Upper lobe of left lung (tissue), 6 donors: ENCODE measurements around the gene C1orf185. TPM values are rescaled to one million over a fixed set of nuclear protein-coding genes. Genes with fewer than 3 reads are reported as not detected.
A peak's percentile ranks its signal among the peaks of the same experiment; 100 is the strongest.

Experiments
- ATAC-seq, 2 donors: fragments of 200-7000 bp; cut with Tn5 transposase; one replicate each; pipeline ENCODE4 v1.9.1; 2022; ENCODE audit warnings: mild to moderate bottlenecking in 2 of 2, moderate library complexity in 2 of 2; ENCODE audit not compliant: low FRiP score in 2 of 2
- DNase-seq, 2 donors: peaks; one replicate each; pipeline ENCODE4 v3.0.0-alpha.2; 2019 to 2020
- H3K27ac ChIP-seq, 4 donors: fragments of 200-600 bp; sonication (generic); one replicate each; pipeline ENCODE4 v1.5.1; 2016 to 2019
- H3K27me3 ChIP-seq, 4 donors: fragments of 200-600 bp; sonication (generic); one replicate each; pipeline ENCODE4 v1.5.1; 2017 to 2019
- H3K36me3 ChIP-seq, 4 donors: fragments of 200-600 bp; sonication (generic); one replicate each; pipeline ENCODE4 v1.5.1; 2016 to 2019
- H3K4me1 ChIP-seq, 4 donors: fragments of 200-600 bp; sonication (generic); one replicate each; pipeline ENCODE4 v1.5.1; 2018 to 2019
- H3K4me3 ChIP-seq, 4 donors: fragments of 200-600 bp; sonication (generic); one replicate each; pipeline ENCODE4 v1.5.1; 2017 to 2019; ENCODE audit warnings: mild to moderate bottlenecking in 2 of 4, moderate library complexity in 1 of 4
- H3K9me3 ChIP-seq, 4 donors: fragments of 200-600 bp; sonication (generic); one replicate each; pipeline ENCODE4 v1.5.1; 2018 to 2019
- EP300 ChIP-seq, 4 donors: sonication (generic); formaldehyde crosslinking; IDR thresholded peaks; one replicate each; pipeline ENCODE4 v1.5.1; 2017; ENCODE audit warnings: antibody characterized with exemption in 4 of 4, control low read depth in 2 of 4
- POLR2A ChIP-seq, 4 donors: fragments of 450-650 bp; IDR thresholded peaks; one replicate each; pipeline ENCODE4 v1.5.1; 2016 to 2017; ENCODE audit warnings: antibody characterized with exemption in 4 of 4, mild to moderate bottlenecking in 2 of 4
- POLR2AphosphoS5 ChIP-seq, 2 donors: sonication (generic); formaldehyde crosslinking; IDR thresholded peaks; one replicate each; pipeline ENCODE4 v1.5.1; 2017; ENCODE audit warnings: antibody characterized with exemption in 2 of 2
- WGBS, 2 donors: methylation state at CpG; one replicate each; pipeline ENCODE4 v1.1.5; 2017 to 2018; 5-methylcytosine and 5-hydroxymethylcytosine counted together
- small RNA-seq, 4 donors: library from RNA; depleted of rRNA; stranded (forward); fragments of <200 nt; gene quantifications; one replicate each; pipeline ENCODE3, GENCODE V24; 2016
- total RNA-seq, 6 donors: library from RNA; depleted of rRNA in 4 of 6; stranded (reverse); fragments of >200 nt in 4 of 6; gene quantifications; one replicate each; pipeline versions ENCODE4 v1.1.0 to v1.2.1, GENCODE V29; 2016 to 2021
- TF ChIP-seq, protein P1 (sequence below), 6 experiments: fragments of 450-650 bp in 4 of 6; fragments of 200-600 bp in 2 of 6; sonication (generic) in 2 of 6; IDR thresholded peaks; one replicate each; pipeline ENCODE4 v1.5.1; 2016 to 2019; ENCODE audit warnings: antibody characterized with exemption in 6 of 6
- donor health status: DM: no; HTN: no; CAD: no; lungs with moderate emphysema.
- donor health status: DM: no; HTN: yes; CAD: no; lungs with severe emphysema.

C1orf185 gene
- total RNA-seq, 6 donors from 2014 or later: not detected

DNA sequence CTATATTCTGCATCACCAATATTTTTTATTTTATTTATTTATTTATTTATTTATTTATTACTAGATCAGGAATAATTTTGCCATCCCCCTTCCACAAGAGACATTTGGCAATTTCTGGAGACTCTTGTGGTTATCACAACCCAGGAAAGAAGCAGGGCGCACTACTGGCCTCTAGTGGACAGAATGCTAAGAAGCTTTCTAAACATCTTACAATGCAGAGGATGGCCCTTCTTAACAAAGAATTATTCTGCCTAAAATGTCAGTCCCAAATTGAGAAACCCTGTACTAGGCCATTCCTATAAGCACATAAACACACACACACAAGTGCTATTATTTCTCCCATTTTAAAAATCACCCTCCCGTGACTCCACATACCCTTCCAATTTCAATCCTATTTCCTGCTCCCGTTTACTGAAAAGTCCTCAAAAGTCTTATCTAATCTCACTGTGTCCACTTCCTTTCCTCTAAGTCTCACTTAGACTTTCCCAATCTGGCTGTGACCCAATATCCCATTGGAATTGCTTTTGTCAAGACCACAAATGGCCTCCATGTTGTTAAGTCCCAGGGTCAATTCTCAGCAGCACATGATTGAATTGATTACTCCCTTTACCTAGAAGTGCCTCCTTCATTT, 90.3 kb downstream of the C1orf185 start:
- 24 to 25% methylated on average over 3 of the region's 3 CpGs for WGBS, 2 donors

DNA sequence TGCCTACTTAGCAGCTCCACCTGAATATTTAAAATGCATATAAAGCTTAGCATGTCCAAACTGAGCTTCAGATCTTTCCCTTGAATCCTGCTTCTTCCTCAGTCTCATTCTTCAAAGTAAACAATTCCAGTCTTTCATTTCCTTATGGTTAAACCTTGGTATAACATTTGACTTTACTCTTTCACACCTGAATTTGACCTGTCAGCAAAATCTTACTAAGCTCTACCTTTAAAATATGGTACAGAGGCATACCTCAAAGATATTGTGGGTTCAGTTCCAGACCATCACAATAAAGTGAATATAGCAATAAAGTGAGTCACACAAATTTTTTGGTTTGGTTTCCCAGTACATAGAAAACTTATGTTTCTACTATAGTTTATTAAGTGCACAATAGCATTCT, 91.5 kb downstream of the C1orf185 start:
- no peak for ATAC-seq
- TF ChIP-seq, protein P1, sequence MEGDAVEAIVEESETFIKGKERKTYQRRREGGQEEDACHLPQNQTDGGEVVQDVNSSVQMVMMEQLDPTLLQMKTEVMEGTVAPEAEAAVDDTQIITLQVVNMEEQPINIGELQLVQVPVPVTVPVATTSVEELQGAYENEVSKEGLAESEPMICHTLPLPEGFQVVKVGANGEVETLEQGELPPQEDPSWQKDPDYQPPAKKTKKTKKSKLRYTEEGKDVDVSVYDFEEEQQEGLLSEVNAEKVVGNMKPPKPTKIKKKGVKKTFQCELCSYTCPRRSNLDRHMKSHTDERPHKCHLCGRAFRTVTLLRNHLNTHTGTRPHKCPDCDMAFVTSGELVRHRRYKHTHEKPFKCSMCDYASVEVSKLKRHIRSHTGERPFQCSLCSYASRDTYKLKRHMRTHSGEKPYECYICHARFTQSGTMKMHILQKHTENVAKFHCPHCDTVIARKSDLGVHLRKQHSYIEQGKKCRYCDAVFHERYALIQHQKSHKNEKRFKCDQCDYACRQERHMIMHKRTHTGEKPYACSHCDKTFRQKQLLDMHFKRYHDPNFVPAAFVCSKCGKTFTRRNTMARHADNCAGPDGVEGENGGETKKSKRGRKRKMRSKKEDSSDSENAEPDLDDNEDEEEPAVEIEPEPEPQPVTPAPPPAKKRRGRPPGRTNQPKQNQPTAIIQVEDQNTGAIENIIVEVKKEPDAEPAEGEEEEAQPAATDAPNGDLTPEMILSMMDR (IDR thresholded peaks at IDR 0.05): no peak
- TF ChIP-seq POLR2A (IDR thresholded peaks at IDR 0.05) (no peak), POLR2AphosphoS5 (IDR thresholded peaks at IDR 0.05) (no peak), EP300 (IDR thresholded peaks at IDR 0.05) (no peak)
- no peak for DNase-seq

More for the DNA sequence above, 90.3 kb downstream of the C1orf185 start:
- no peaks in the 10 kb centered on the region for H3K27me3 ChIP-seq
- H3K27ac ChIP-seq: no peak overlapping the region
- no peaks in the 10 kb centered on the region for H3K36me3 ChIP-seq
- no peak overlapping the region for H3K4me3 ChIP-seq
- DNase-seq (peak in 1 of 2 donors; percentile 63), ATAC-seq (peak; percentile 78 to 86)
- H3K9me3 ChIP-seq: no peaks in the 10 kb centered on the region
- TF ChIP-seq, protein P1 (IDR thresholded peaks at IDR 0.05): peak; percentile 52 to 71 (median 58)
- TF ChIP-seq POLR2A (IDR thresholded peaks at IDR 0.05) (no peak), POLR2AphosphoS5 (IDR thresholded peaks at IDR 0.05) (no peak), EP300 (IDR thresholded peaks at IDR 0.05) (no peak)
- H3K4me1 ChIP-seq: peaks cover 0 to 5% (median 0%) of the 10 kb centered on the region in 4 donors

More for the DNA sequence above, 91.5 kb downstream of the C1orf185 start:
- no peaks in the 10 kb centered on the region for H3K9me3 ChIP-seq
- no peak overlapping the region for H3K4me3 ChIP-seq
- no peaks in the 10 kb centered on the region for H3K36me3 ChIP-seq
- no peaks in the 10 kb centered on the region for H3K27me3 ChIP-seq
- H3K27ac ChIP-seq: no peak overlapping the region
- peaks cover 0 to 5% (median 0%) of the 10 kb centered on the region in 4 donors for H3K4me1 ChIP-seq

Small RNA genes lying within 50 kb of the gene (small RNA-seq; reads per million reads assigned to genes)
- 0 reads per million in 4 donors for gene MIR4421
- gene MIR6500: 0 reads per million in 4 donors
- gene RF00019: 0 reads per million in 4 donors

Other genes starting within 250 kb of the C1orf185 start
- gene FAF1, start 142.0 kb upstream of the C1orf185 start, total RNA-seq: 10 to 100 TPM; 30.2 to 52.3 (median 35.0) TPM
- gene CDKN2C, start 132.0 kb upstream of the C1orf185 start, total RNA-seq: 10 to 100 TPM in 2 of 6 donors, 1 to 10 TPM in 4; 2.1 to 12.7 (median 8.2) TPM
- gene RNF11, start 134.0 kb downstream of the C1orf185 start, total RNA-seq: 100 to 1,000 TPM in 1 of 6 donors, 10 to 100 TPM in 5; 26.2 to 125 (median 78.8) TPM
- 10 to 100 TPM; 33.0 to 96.4 (median 55.7) TPM for gene TTC39A, start 228.3 kb downstream of the C1orf185 start, total RNA-seq